Stimulated activated CD8-positive, alpha-beta memory T cell treated with anti-CD3 and anti-CD28 coated beads, Interleukin-7, amount 100 ng/mL, for 24 hours (primary cell): ENCODE data around the gene PRRT2.
"Not testable (repeated sequence)": the region's sequence is repeated elsewhere in the genome, so short reads cannot be mapped to it uniquely, and the experiment has no call there.

Experiments
- DNase-seq: peaks from one replicate; pipeline ENCODE4 v3.0.0-alpha.2; 2020; ENCODE audit warnings: low read depth

The PRRT2 gene

GRCh38 chr16:29811896-29812665 is at the start of gene PRRT2:
Gene PRRT2, plus strand, starts transcription at chr16:29812193. Its CDS starts 862 bp downstream, at chr16:29813055.
- no peak for DNase-seq

- DNase-seq = no peak
Measured at GRCh38 chr16:29763326-29763725, 48.7 kb upstream of the PRRT2 start.

GRCh38 chr16:29765167-29766032 is 46.6 kb upstream of the PRRT2 start:
- no peak for DNase-seq

GRCh38 chr16:29766571-29766970 is 45.4 kb upstream of the PRRT2 start:
- DNase-seq = no peak

GRCh38 chr16:29767062-29767461 is 44.9 kb upstream of the PRRT2 start:
- no peak for DNase-seq

GRCh38 chr16:29769507-29769906 is 42.5 kb upstream of the PRRT2 start:
- no peak for DNase-seq

GRCh38 chr16:29770250-29770929 is 41.6 kb upstream of the PRRT2 start:
- DNase-seq = no peak

GRCh38 chr16:29772330-29772729 is 39.7 kb upstream of the PRRT2 start:
- DNase-seq = not testable (repeated sequence)

- no peak for DNase-seq
Measured at GRCh38 chr16:29774730-29775129, 37.3 kb upstream of the PRRT2 start.

GRCh38 chr16:29775742-29776408 is 36.1 kb upstream of the PRRT2 start:
- no peak for DNase-seq

- no peak for DNase-seq
Measured at GRCh38 chr16:29777576-29778350, 34.2 kb upstream of the PRRT2 start, which contains the start of gene ZG16. Gene ZG16, plus strand, starts transcription at chr16:29778256. Its CDS starts 1,011 bp downstream, at chr16:29779267.

- no peak for DNase-seq
Measured at GRCh38 chr16:29779474-29779873, 32.5 kb upstream of the PRRT2 start.

- not testable (repeated sequence) for DNase-seq
Measured at GRCh38 chr16:29783094-29783953, 28.7 kb upstream of the PRRT2 start.

GRCh38 chr16:29784157-29784556 is 27.8 kb upstream of the PRRT2 start:
- DNase-seq = no peak

GRCh38 chr16:29784901-29785500 is 27.0 kb upstream of the PRRT2 start:
- DNase-seq = peak; percentile 40

- not testable (repeated sequence) for DNase-seq
Measured at GRCh38 chr16:29787155-29787554, 24.8 kb upstream of the PRRT2 start.

- DNase-seq = no peak
Measured at GRCh38 chr16:29789775-29790182, 22.2 kb upstream of the PRRT2 start.

GRCh38 chr16:29790183-29790948 is 21.6 kb upstream of the PRRT2 start, which contains the start of gene KIF22:
Gene KIF22, plus strand, starts transcription at chr16:29790751. Its CDS starts 9 bp downstream, at chr16:29790760.
- peak; percentile 100 for DNase-seq
